ENCODE results near the gene SPATA12.
A peak's percentile ranks its signal among the peaks of the same experiment; 100 is the strongest.

Gene SPATA12

DNA sequence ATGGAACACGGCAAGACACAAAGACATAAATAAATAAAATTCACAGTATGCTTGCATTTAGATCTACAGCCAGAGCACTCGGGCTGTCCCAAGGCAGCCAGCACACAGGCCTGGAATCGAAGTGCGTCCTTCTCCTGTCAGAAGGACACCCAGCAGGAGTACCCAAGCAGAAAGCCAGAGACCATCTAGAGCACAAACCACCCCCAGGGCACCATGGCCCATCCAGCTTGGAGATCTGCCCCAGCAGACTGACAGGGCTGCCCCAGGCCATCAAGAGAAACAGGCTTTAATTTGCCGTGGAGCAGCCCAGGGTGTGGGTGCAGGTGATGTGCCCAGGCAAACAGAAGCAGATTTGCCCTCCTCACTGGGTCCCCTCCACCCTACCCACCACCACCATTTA lies 7.8 kb upstream of the SPATA12 start:
- no peak for DNase-seq

DNA sequence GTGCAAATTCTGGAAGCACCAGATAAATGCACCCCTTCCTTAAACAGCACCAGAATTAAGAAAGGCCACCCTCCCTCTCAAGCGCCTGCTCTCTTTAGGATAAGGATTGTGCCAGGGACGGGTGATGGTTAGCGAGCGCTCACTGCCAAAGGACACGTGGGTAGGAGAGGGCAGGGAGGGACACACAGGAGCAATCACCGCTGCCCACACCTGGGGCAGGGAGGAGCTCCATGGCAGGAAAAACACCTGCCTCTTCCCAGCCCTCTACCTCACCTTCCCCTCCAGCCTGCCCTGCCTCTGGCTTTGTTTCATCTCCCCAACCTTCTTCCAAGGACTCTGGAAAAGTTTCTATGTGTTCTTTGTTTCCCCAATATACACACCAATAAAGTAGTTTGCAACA lies 7.3 kb upstream of the SPATA12 start:
- no peak for DNase-seq

- DNase-seq, result no peak
Measured at GRCh38 chr3:57057351-57057750, 3.1 kb upstream of the SPATA12 start.

- DNase-seq, result no peak
Measured at GRCh38 chr3:57059411-57059810, 1.1 kb upstream of the SPATA12 start.

DNA sequence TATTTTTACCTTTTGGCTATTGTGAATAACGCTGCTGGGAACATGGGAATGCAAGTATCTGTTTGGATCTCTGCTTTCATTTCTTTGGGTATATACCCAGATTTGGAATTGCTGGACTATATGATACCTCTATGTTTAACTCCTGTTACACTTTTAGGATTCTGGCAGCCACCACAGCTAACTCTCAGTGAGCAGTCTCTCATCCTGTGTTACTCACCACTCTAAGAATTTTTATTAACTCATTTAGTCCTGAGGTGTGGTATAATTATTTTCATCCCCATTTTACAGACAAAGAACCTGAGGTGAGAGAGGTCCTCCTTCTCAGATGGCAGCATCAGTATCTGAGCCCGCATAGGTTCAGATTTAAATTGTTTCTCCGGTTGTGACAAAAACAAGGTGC lies 1.1 kb downstream of the SPATA12 start:
- no peak for DNase-seq

DNA sequence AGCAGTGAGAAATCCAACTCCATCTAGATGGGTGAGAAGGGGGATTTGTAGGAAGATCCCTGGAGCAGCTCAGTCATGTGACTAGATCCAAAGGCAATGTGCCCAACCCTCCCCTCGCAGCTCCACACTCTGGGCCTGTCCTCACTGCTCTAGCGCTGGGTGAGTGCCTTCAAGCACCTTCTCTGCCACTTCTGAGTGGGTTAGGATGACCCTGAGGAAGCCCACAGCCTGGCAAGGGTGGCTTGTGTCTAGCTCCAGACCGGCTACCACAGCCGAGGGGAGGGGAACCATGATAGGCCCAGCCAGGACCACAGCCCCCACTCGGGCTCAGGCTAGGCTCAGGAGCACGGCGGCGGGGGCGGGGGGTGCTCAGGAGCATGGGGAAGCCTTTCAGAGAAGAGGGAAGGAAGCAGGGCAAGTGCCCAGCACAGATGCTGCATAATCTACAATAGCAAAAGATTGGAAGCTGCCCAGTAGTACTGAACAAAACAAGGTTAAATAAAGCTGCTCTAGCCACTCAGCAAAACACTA lies 1.7 kb downstream of the SPATA12 start:
- DNase-seq, result peak in 20 of 51 donors; percentile 3 to 51 (median 19)

- peak in 1 of 51 donors; percentile 4 for DNase-seq
Measured at GRCh38 chr3:57063032-57063431, 2.6 kb downstream of the SPATA12 start.

- DNase-seq, result no peak
Measured at GRCh38 chr3:57064001-57064400, 3.5 kb downstream of the SPATA12 start.

DNA sequence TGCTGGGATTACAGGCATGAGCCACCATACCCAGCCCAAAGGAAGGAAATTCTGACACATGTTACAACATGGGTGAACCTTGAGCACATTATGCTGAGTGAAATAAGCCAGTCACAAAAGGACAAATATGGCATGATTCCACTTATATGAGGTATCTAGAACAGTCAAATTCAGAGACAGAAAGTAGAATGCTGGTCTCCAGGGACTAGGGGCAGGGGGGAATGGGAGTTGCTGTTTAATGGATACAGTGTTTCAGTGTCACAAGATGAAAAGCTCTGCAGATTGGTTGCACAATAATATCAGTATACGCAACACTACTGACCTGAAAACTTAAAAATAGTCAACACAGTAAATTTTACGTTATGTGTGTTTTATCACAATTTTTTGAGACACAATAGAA lies 4.1 kb downstream of the SPATA12 start:
- no peak for DNase-seq

- DNase-seq, result no peak
Measured at GRCh38 chr3:57065588-57065987, 5.1 kb downstream of the SPATA12 start.

GRCh38 chr3:57066471-57066870 lies 6.0 kb downstream of the SPATA12 start:
- DNase-seq, result no peak

DNA sequence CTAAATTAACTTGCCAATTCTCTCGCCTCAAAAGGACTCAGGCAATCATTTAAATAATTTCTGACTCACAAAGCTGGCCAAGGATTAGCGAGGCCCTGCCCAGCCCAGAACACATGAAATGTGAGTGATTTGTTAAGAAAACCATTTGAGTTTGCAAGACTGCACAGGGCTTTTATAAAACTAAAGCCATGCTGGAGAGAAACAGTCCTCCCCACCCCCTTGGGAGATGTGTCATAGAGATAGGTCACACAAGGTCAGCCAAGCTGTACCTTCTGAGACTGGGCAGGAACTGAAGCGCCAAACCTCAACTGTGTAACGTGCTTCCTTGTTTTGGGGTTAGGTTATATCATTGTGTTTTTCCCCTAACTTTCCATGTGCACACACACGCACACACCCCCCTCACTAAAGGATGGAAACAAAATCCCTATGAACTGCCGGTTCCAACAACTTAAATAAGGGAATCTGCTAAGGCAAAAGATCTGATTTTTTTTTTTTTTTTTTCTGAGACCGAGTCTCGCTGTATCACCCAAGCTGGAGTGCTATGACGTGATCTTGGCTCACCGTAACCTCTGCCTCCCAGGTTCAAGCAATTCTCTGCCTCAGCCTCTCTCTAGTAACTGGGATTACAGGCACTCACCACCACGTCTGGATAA lies 8.1 kb downstream of the SPATA12 start:
- DNase-seq, result peak in 8 of 51 donors; percentile 3 to 27 (median 20)

DNA sequence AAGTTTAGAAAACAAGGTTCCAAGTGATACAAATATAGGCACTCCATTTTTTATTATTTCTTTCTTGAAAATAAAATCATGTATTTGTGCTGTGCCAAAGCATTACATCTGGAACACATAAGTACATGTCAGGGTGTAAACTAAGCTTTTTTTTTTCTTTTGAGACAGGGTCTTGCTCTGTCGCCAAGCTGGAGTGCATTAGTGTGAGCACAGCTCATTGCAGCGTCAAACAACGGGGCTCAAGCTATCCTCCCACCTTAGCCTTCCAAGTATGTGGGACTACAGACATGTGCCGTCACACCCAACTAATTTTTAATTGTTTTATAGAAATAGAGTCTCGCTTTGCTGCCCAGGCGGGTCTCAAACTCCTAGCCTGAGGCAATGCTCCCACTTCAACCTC lies 9.0 kb downstream of the SPATA12 start:
- DNase-seq, result no peak

GRCh38 chr3:57073628-57074027 lies 13.2 kb downstream of the SPATA12 start:
- no peak for DNase-seq

GRCh38 chr3:57074135-57074534 lies 13.7 kb downstream of the SPATA12 start:
- DNase-seq, result no peak

DNA sequence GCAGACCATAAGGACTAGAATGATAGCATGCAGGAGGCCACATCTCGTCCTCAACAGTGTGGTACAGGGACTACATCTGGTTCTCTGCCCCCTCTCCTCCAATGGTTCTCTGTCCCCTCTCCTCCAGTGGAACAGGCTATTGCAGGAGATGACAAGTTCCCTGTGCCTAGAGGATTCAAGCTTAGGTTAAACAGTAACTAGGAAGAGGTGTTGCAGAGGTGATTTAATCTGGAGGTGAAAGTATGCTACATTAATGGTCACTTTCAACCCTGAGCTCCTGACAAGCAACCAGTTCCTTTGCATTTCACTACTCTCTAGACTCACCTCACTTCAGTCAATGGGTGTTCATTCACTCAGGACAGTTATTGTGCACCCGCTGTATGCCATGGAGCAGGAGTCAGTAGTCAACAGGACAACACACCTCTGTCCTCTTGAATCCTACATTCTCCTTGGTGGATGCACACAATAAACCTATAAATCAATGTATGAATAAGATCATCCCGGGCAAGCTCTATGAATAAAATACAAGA lies 16.0 kb downstream of the SPATA12 start:
- no peak for DNase-seq

DNA sequence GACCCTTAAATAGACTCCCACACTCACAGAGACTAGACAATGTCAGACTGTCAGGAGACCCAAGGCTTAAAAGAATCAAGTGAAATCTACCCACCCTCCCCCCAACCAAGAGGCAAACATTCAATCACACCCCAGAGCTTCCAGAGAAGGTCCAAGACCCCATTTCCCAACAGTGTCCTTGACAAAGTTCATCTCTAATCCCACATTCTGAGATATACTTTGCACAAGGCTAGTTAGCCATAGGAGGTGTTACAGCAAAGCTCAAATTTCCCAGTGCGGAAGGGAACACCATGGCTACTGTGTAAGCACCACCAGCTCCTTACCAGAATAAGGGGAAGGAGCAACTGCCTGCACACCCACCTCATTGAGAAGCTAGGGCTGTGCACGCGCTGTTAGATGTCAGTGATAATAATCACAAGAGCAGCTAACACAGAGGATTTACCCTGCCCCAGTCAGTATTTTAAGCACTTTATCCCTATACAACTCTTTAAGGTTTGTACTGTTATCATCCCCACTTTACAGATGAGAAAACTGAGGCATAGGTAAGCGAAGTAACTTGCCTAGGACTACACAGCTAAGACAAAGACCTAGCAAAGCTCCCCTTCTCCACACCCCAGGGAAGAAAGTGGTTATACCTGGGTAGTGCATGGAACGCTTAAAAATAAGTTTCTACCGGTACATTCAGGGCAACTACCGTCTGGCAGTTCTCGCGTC lies 17.3 kb downstream of the SPATA12 start:
- no peak for DNase-seq

DNA sequence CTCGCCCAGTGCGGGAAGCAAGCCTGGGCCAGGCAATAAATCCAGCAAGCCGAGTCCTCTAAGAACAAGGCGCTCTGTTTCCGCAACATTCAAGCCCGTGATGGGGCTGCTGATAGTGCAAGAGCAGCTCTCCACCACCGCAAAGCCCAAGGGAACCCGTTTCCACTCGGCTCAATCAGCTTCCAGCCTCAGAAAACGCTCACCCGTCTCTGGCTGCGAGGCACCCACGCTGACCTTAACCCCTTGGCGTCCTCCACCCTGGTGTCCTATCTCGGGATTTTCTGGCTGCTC lies 17.8 kb downstream of the SPATA12 start:
- DNase-seq, result peak in 26 of 51 donors; percentile 6 to 48 (median 25)

DNA sequence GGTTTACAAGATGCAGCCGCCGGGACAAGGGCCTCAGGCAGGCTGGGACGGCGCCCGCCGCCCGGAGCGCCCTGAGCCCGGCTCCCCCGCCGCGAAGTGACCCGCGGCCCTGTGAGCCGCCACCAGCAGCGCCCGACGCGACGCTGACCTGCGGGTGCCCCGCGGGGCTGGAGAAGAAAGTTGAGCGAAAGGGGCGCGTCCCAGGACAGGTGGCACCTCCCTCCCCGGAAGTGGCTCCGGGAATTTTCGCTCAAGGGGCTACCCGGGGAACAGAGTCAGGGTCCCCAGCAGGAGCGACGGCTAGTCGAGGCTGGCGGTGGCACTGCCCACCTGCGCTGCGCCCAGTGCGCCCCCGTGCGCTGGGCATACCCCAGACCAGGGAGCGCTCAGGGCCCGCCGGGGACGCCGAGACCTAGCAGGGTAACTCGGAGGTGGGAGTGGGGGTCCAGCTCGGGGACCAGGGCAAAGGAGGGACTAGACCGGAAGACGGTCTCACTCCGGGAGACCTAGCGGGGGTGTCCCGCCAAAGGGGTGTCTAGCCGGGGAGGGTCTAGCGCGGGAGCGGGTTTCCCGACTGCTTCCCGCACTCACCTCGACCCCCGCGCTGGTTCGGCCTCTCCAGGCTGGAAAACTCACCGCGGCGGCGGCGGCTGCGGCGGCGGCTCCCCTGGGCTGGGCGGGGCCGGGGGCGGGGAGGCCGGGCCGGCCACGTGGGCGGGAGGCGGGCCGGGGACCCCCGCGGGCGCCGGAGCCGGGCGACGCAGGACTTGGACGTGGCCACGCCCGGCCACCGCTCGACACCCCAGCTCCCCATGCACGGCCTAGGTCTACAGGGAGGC lies 18.4 kb downstream of the SPATA12 start:
- peak in 31 of 51 donors; percentile 2 to 56 (median 29) for DNase-seq

- DNase-seq, result peak in 2 of 51 donors; percentile 34 to 36
Measured at GRCh38 chr3:57079474-57079831, 19.0 kb downstream of the SPATA12 start.

DNA sequence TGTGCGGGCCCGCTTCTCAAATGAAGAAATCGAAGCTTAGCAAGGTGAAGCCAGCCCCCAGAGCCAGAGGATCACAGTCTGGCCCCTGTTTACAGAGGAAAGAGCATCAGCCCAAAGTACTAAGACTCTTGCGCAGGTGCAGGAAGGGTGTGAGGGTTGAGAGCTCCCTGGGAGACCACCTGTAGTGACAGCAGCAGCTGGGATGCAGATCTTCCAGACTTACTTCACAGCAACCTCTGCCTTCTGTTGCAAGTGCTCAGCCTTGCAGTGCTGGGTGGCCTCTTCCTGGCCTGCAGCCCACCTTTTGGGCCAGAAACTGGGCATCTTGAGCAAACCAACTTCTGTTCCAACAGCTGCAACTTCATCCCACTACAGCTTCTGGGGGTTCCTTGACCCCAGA lies 19.7 kb downstream of the SPATA12 start:
- DNase-seq, result no peak

DNA sequence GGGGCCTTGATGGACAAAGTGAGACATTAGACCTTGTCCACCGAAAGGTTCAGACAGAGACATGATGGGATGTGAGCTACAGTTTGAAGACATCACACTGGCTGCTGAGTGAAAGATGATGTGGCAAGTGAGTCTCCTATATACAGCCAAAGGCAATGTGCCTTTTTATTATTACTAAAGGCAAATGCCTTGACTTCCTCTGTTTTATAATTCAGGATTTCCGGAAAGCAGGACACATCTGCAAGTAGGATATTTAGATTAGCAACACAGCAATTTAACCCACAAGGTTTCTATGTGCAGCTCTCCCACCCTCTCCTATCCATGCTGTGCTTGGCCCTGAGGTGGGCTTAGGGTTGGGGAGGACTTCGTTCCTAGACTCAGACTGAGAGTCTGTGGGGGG lies 20.7 kb downstream of the SPATA12 start:
- DNase-seq, result no peak
